SU-DHL-6 (cell line): ENCODE results near the gene CHD2.
"Not testable (repeated sequence)": the region's sequence is repeated elsewhere in the genome, so short reads cannot be mapped to it uniquely, and the experiment has no call there.

Experiments used
- H2AFZ ChIP-seq: fragments of 200-600 bp; sonication (generic); 2 replicates; pipeline ENCODE4 v1.6.1; 2014; ENCODE audit warnings: low read depth, mild to moderate bottlenecking, moderate library complexity, mixed read lengths, antibody characterized with exemption, low read length; ENCODE audit not compliant: severe bottlenecking
- H3F3A ChIP-seq: fragments of 200-600 bp; shearing (Covaris generic); 2 replicates; pipeline ENCODE4 v1.6.0; 2016; ENCODE audit warnings: antibody characterized with exemption, mild to moderate bottlenecking; ENCODE audit not compliant: insufficient read depth
- H3K27ac ChIP-seq: fragments of 200-600 bp; sonication (generic); 2 replicates; pipeline ENCODE4 v1.5.1; 2016; ENCODE audit warnings: low read depth, mild to moderate bottlenecking, low read length, moderate library complexity, mixed read lengths
- H3K27me3 ChIP-seq: fragments of 200-600 bp; sonication (generic), shearing (Covaris generic); 2 replicates; pipeline ENCODE4 v1.6.0; 2014; ENCODE audit warnings: mild to moderate bottlenecking, low read length
- H3K36me3 ChIP-seq: fragments of 200-600 bp; sonication (generic); 2 replicates; pipeline ENCODE4 v1.6.1; 2014; ENCODE audit warnings: mild to moderate bottlenecking, low read length, mixed read lengths
- H3K4me2 ChIP-seq: fragments of 300-600, 200-600 bp; shearing (Covaris generic), sonication (generic); 2 replicates; pipeline ENCODE4 v1.6.0; 2014; ENCODE audit warnings: low read length, low read depth, mild to moderate bottlenecking; ENCODE audit not compliant: poor library complexity, severe bottlenecking
- H3K4me3 ChIP-seq: fragments of 200-600 bp; sonication (generic); 2 replicates; pipeline ENCODE4 v1.5.1; 2014; ENCODE audit warnings: antibody characterized with exemption, low read length, mild to moderate bottlenecking, mixed read lengths; ENCODE audit not compliant: insufficient read depth, poor library complexity, severe bottlenecking
- H3K79me2 ChIP-seq: fragments of 200-600 bp; sonication (generic); 2 replicates; pipeline ENCODE4 v1.6.1; 2014; ENCODE audit warnings: mild to moderate bottlenecking, low read length, moderate library complexity; ENCODE audit not compliant: insufficient read depth
- H3K9ac ChIP-seq: fragments of 200-600 bp; sonication (generic); 2 replicates; pipeline ENCODE4 v1.7.0; 2014; ENCODE audit warnings: mild to moderate bottlenecking, low read length
- H3K9me2 ChIP-seq: fragments of 200-600 bp; sonication (generic); replicated peaks from 2 replicates; pipeline ENCODE4 v1.6.1; 2014; ENCODE audit warnings: low read length; ENCODE audit not compliant: insufficient read depth
- H3K9me3 ChIP-seq: fragments of 200-600 bp; sonication (generic); 2 replicates; pipeline ENCODE4 v1.6.1; 2014; ENCODE audit warnings: low read length, mixed read lengths; ENCODE audit not compliant: insufficient read depth
- H4K20me1 ChIP-seq: fragments of 200-600 bp; sonication (generic); 2 replicates; pipeline ENCODE4 v1.6.1; 2014; ENCODE audit warnings: low read depth, mild to moderate bottlenecking, antibody characterized with exemption, low read length, moderate library complexity, mixed read lengths
- CTCF ChIP-seq: fragments of 200-600 bp; sonication (generic); IDR thresholded peaks from one replicate; pipeline ENCODE4 v1.5.1; 2017; ENCODE audit warnings: antibody characterized with exemption, mild to moderate bottlenecking, low read length, moderate library complexity; ENCODE audit not compliant: insufficient read depth, poor library complexity, severe bottlenecking
- EZH2phosphoT487 ChIP-seq: fragments of 200-600 bp; sonication (generic), shearing (Covaris generic); conservative IDR thresholded peaks from 2 replicates; pipeline ENCODE4 v1.6.1; 2018; ENCODE audit warnings: mild to moderate bottlenecking, antibody characterized with exemption, low read length, moderate library complexity, mixed read lengths

The CHD2 gene

DNA sequence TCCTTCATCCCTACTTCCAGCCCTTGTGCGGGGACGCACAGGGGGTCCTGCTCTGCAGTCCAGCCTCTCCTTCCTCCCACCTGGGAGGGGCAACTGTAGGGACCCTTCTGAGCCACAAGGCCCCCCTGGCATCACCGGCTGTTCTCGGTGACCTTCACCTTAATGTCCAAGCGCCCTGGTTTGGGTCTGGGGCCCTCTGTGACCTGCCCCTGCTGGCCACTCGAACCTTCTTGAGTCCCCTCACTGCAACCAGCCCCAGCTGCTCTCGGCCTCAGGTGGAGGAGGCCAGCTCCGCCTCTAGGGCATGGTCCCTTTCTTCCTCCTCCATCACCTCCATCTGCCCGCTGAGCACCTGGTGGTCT is 131.0 kb downstream of the CHD2 start:
- no peaks in the 10 kb centered on the region for H3K9me2 ChIP-seq
- no peak overlapping the region for H3K4me2 ChIP-seq
- H3K27me3 ChIP-seq: no peaks in the 10 kb centered on the region
- H3K4me3 ChIP-seq: no peak overlapping the region
- no peaks in the 10 kb centered on the region for H3K9me3 ChIP-seq
- H3K27ac ChIP-seq: no peak overlapping the region
- H3F3A ChIP-seq: peaks cover 5% of the 10 kb centered on the region; the same call in 1 of the 2 replicates
- no peak overlapping the region for H2AFZ ChIP-seq
- no peaks in the 10 kb centered on the region for H3K36me3 ChIP-seq
- H3K9ac ChIP-seq: no peak overlapping the region
- no peaks in the 10 kb centered on the region for H3K79me2 ChIP-seq
- H4K20me1 ChIP-seq: no peaks in the 10 kb centered on the region
- no peak for TF ChIP-seq EZH2phosphoT487
- no peak for TF ChIP-seq CTCF

DNA sequence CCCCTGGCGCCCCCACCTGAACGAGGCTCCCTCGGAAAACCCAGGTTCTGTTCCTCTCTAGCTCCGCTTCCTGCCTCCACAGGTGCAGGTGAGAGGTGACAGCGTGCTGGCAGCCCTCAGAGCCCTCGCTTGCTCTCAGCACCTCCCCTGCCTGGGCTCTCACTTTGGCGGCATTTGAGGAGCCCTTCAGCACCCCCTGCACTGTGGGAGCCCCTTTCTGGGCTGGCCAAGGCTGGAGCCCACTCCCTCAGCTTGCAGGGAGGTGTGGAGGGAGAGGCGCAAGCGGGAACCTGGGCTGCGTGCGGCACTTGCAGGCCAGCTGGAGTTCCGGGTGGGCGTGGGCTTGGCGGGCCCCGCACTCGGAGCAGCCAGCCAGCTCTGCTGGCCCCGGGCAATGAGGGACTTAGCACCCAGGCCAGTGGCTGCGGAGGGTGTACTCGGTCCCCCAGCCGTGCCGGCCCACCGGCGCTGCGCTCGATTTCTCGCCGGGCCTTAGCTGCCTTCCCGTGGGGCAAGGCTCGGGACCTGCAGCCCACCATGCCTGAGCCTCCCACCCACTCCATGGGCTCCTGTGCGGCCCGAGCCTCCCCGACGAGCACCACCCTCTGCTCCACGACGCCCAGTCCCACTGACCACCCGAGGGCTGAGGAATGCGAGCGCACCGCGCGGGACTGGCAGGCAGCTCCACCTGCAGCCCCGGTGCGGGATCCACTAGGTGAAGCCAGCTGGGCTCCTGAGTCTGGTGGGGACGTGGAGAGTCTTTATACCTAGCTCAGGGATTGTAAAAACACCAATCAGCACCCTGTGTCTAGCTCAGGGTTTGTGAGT is 131.6 kb downstream of the CHD2 start:
- not testable (repeated sequence) for H3K27me3 ChIP-seq, H4K20me1 ChIP-seq, H3K4me3 ChIP-seq, H3K9me3 ChIP-seq, H2AFZ ChIP-seq, H3K36me3 ChIP-seq, H3F3A ChIP-seq, H3K9me2 ChIP-seq, H3K27ac ChIP-seq, H3K4me2 ChIP-seq, H3K79me2 ChIP-seq, H3K9ac ChIP-seq

DNA sequence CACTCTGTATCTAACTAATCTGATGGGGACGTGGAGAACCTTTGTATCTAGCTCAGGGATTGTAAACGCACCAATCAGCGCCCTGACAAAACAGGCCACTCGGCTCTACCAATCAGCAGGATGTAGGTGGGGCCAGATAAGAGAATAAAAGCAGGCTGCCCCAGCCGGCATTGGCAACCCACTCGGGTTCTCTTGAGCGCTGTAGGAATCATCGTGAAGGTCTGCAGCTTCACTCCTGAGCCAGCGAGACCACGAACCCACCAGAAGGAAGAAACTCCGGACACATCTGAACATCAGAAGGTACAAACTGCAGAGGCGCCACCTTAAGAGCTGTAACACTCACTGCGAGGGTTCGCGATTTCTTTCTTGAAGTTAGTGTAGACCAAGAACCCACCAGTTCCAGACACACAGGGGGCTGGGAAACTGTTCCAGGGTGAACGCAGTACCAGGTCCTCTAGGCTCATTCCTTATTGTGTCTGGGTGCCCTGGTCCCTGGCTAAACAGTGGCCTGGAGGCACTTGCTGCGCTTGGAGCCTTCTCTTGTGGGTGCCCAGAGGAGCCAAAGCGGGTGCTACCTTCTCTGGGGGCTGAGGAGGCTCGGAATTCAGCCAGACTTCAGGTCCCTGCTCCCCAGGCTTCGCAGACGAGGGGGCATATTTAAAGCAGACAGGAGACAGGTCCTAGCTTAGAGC is 132.5 kb downstream of the CHD2 start:
- not testable (repeated sequence) for H3K9me2 ChIP-seq, H3K27ac ChIP-seq, H4K20me1 ChIP-seq, H3K79me2 ChIP-seq, H3K4me3 ChIP-seq, H3F3A ChIP-seq, H3K4me2 ChIP-seq, H3K9ac ChIP-seq, H3K9me3 ChIP-seq, H2AFZ ChIP-seq, H3K27me3 ChIP-seq, H3K36me3 ChIP-seq

DNA sequence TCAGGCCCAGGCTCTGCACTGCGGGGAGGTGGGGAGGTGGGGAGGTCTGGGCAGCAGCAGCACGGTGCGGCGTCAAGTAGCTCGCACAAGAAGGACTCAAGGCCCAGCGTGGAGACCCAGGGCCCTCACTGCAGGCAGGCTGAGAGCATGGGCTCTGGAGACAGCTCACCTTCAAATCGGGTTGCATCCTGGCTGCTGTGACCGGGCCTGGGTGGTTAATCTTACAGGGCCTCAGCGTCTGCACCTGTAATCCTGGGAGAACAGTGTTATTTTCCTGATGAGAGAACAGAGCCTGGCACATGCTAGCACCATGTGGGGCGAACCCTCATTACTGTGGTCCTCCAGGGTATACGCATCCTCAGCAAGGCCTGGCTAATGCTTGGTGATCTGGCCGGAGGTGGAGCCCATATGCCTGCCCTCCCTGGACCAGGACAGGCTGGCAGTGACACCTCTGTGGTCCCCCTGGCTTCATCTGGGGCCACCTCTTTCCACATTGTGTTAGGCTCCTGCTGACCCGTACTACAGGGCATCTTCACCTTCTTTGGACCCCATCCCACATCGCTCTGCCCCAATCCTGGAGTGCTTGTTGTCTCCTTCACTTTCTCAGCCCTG is 133.4 kb downstream of the CHD2 start:
- Histone ChIP-seq H3K27ac (no peak overlapping the region), H3K9ac (no peak overlapping the region), H4K20me1 (no peaks in the 10 kb centered on the region), H3K27me3 (no peaks in the 10 kb centered on the region), H3K79me2 (no peaks in the 10 kb centered on the region), H3K9me2 (no peaks in the 10 kb centered on the region), H3K4me2 (no peak overlapping the region), H3K4me3 (no peak overlapping the region), H3K36me3 (no peaks in the 10 kb centered on the region), H2AFZ (no peak overlapping the region), H3K9me3 (no peaks in the 10 kb centered on the region), H3F3A (no peaks in the 10 kb centered on the region)
- TF ChIP-seq CTCF (no peak), EZH2phosphoT487 (no peak)
